ENCODE data around the gene MYO15A.

The MYO15A gene

DNA sequence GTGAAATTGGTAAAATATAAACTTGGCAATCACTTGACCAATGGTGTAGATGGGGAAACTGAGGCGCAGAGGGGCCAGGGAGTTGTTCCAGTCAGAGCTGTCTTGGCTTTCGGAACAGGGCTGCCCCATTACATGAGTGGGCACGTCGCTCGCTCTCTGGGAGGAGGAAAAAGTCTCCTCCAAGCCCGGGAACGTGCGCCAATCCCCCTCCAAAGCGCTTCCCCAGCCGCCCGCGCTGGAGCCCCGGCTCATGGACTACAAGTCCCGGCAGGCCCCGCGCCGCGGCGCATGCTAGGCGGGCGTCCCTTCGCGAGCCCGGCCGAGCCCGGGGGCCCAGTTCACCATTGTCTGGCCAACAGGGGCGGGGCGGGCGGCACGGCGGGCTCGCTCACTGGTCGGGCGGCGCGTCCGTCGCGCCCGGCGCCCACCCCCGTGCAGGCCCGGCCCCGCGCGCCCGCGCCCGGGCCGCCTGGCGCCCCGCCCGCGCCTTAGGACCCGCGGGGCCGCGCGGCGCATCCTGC, 116.6 kb downstream of the MYO15A start, which contains the start of gene LLGL1 (continued):
- TF ChIP-seq ZNF555 (tag by site-specific recombination; conservative IDR thresholded peaks at IDR 0.05) (no peak), ZNF311 (tag by site-specific recombination; IDR thresholded peaks at IDR 0.05; ENCODE audit: borderline replicate concordance) (no peak)

DNA sequence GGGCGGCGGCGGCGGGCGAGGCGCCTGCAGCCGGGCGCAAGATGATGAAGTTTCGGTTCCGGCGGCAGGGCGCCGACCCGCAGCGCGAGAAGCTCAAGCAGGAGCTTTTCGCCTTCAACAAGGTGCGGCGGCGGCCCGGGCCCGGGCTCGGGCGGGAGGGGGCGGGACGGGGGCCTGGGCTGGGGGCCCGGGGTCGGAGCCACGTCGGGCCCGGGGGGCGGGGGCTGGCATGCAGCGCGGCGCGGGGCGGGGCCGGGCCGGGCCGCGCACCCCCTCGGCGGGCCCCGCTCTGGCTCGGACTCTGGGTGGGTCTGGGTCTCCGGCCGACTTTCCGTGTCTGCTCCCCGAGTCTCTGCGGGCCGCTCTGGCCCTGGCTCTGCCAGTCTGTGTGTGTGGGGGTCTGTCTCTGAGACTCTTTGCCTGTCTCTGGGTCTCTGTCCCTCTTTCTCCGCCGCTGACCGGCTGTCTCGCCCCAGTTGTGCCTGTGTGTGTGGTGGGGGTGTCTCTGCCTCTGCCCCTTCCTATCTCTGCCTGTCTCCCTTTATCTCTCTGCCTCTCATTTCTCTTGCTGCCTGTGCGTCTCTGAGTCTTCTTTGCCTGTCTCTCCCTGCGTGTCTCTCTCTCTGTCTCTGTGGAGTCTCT, 117.2 kb downstream of the MYO15A start:
- Histone ChIP-seq H3K27ac (ENCODE audit: extremely low read depth, low read depth, low read length) (peak overlapping the region; percentile 68; the same call in 1 of the 2 replicates), H3K9me3 (ENCODE audit: control insufficient read depth, insufficient read depth, low read depth, low read length) (no peaks in the 10 kb centered on the region), H3K4me1 (ENCODE audit: control insufficient read depth, insufficient read depth, low read length) (peaks cover 4% of the 10 kb centered on the region; the same call in 1 of the 2 replicates), H3K4me3 (ENCODE audit: low read depth, low read length) (peak overlapping the region; percentile 48), H3K36me3 (ENCODE audit: control insufficient read depth in 2 of 2, insufficient read depth in 1 of 2, low read length in 2 of 2) (peaks cover 0 to 7% of the 10 kb centered on the region in 2 experiments; a peak in 1 of 3 replicates)
- POLR2A ChIA-PET: no interaction called here
- CTCF ChIA-PET: interaction anchor here (0.6 kb wide), 1 partner anchor 87 kb away, joined by 3 read pairs; no protein-coding TSS in a partner anchor
- TF ChIP-seq, protein P1, sequence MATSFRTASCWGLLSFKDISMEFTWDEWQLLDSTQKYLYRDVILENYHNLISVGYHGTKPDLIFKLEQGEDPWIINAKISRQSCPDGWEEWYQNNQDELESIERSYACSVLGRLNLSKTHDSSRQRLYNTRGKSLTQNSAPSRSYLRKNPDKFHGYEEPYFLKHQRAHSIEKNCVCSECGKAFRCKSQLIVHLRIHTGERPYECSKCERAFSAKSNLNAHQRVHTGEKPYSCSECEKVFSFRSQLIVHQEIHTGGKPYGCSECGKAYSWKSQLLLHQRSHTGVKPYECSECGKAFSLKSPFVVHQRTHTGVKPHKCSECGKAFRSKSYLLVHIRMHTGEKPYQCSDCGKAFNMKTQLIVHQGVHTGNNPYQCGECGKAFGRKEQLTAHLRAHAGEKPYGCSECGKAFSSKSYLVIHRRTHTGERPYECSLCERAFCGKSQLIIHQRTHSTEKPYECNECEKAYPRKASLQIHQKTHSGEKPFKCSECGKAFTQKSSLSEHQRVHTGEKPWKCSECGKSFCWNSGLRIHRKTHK (tag by site-specific recombination; IDR thresholded peaks at IDR 0.05): no peak
- TF ChIP-seq ZNF350 (tag by site-specific recombination; IDR thresholded peaks at IDR 0.05) (no peak), ZNF335 (tag by site-specific recombination; conservative IDR thresholded peaks at IDR 0.05) (peak; percentile 89), ZNF2 (tag by site-specific recombination; IDR thresholded peaks at IDR 0.05) (peak; percentile 42; the same call in 1 of the 2 replicates), ZNF664 (tag by site-specific recombination; IDR thresholded peaks at IDR 0.05) (no peak), GLIS1 (tag by site-specific recombination; IDR thresholded peaks at IDR 0.05) (no peak), ZNF791 (tag by site-specific recombination; IDR thresholded peaks at IDR 0.05) (no peak), ZBTB7A (tag by site-specific recombination; IDR thresholded peaks at IDR 0.05; ENCODE audit: low read depth) (peak; percentile 65; the same call in 1 of the 2 replicates), GLIS2 (tag by site-specific recombination; IDR thresholded peaks at IDR 0.05) (peak; percentile 27; the same call in 1 of the 2 replicates), ZBTB8A (tag by site-specific recombination; IDR thresholded peaks at IDR 0.05) (peak; percentile 88), ZNF600 (tag by site-specific recombination; IDR thresholded peaks at IDR 0.05) (0 out of 2 replicates have a peak, but pooled peaks have one; percentile 10), ZBTB17 (tag by site-specific recombination; IDR thresholded peaks at IDR 0.05) (peak; percentile 55; the same call in 1 of the 2 replicates), ZFP69B (tag by site-specific recombination; IDR thresholded peaks at IDR 0.05) (peak; percentile 23; the same call in 1 of the 2 replicates), ZBTB48 (tag by site-specific recombination; IDR thresholded peaks at IDR 0.05) (peak; percentile 21; the same call in 1 of the 2 replicates), ZNF792 (tag by site-specific recombination; IDR thresholded peaks at IDR 0.05) (no peak), SP3 (tag by site-specific recombination; IDR thresholded peaks at IDR 0.05) (no peak), MYNN (tag by site-specific recombination; IDR thresholded peaks at IDR 0.05; ENCODE audit: borderline replicate concordance) (no peak)
- TF ChIP-seq, protein P2, sequence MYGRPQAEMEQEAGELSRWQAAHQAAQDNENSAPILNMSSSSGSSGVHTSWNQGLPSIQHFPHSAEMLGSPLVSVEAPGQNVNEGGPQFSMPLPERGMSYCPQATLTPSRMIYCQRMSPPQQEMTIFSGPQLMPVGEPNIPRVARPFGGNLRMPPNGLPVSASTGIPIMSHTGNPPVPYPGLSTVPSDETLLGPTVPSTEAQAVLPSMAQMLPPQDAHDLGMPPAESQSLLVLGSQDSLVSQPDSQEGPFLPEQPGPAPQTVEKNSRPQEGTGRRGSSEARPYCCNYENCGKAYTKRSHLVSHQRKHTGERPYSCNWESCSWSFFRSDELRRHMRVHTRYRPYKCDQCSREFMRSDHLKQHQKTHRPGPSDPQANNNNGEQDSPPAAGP (tag by site-specific recombination; IDR thresholded peaks at IDR 0.05): peak; percentile 65; the same call in 1 of the 2 replicates
- TF ChIP-seq, protein P3, sequence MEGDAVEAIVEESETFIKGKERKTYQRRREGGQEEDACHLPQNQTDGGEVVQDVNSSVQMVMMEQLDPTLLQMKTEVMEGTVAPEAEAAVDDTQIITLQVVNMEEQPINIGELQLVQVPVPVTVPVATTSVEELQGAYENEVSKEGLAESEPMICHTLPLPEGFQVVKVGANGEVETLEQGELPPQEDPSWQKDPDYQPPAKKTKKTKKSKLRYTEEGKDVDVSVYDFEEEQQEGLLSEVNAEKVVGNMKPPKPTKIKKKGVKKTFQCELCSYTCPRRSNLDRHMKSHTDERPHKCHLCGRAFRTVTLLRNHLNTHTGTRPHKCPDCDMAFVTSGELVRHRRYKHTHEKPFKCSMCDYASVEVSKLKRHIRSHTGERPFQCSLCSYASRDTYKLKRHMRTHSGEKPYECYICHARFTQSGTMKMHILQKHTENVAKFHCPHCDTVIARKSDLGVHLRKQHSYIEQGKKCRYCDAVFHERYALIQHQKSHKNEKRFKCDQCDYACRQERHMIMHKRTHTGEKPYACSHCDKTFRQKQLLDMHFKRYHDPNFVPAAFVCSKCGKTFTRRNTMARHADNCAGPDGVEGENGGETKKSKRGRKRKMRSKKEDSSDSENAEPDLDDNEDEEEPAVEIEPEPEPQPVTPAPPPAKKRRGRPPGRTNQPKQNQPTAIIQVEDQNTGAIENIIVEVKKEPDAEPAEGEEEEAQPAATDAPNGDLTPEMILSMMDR (tag by site-specific recombination; IDR thresholded peaks at IDR 0.05): no peak
- TF ChIP-seq, protein P4, sequence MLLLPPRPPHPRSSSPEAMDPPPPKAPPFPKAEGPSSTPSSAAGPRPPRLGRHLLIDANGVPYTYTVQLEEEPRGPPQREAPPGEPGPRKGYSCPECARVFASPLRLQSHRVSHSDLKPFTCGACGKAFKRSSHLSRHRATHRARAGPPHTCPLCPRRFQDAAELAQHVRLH (tag by site-specific recombination; IDR thresholded peaks at IDR 0.05): no peak
- TF ChIP-seq, protein P5, sequence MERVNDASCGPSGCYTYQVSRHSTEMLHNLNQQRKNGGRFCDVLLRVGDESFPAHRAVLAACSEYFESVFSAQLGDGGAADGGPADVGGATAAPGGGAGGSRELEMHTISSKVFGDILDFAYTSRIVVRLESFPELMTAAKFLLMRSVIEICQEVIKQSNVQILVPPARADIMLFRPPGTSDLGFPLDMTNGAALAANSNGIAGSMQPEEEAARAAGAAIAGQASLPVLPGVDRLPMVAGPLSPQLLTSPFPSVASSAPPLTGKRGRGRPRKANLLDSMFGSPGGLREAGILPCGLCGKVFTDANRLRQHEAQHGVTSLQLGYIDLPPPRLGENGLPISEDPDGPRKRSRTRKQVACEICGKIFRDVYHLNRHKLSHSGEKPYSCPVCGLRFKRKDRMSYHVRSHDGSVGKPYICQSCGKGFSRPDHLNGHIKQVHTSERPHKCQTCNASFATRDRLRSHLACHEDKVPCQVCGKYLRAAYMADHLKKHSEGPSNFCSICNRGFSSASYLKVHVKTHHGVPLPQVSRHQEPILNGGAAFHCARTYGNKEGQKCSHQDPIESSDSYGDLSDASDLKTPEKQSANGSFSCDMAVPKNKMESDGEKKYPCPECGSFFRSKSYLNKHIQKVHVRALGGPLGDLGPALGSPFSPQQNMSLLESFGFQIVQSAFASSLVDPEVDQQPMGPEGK (tag by site-specific recombination; IDR thresholded peaks at IDR 0.05): peak; percentile 80
- TF ChIP-seq, protein P6, sequence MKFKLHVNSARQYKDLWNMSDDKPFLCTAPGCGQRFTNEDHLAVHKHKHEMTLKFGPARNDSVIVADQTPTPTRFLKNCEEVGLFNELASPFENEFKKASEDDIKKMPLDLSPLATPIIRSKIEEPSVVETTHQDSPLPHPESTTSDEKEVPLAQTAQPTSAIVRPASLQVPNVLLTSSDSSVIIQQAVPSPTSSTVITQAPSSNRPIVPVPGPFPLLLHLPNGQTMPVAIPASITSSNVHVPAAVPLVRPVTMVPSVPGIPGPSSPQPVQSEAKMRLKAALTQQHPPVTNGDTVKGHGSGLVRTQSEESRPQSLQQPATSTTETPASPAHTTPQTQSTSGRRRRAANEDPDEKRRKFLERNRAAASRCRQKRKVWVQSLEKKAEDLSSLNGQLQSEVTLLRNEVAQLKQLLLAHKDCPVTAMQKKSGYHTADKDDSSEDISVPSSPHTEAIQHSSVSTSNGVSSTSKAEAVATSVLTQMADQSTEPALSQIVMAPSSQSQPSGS (tag by site-specific recombination; IDR thresholded peaks at IDR 0.05; ENCODE audit: low read depth): no peak
- TF ChIP-seq, protein P7, sequence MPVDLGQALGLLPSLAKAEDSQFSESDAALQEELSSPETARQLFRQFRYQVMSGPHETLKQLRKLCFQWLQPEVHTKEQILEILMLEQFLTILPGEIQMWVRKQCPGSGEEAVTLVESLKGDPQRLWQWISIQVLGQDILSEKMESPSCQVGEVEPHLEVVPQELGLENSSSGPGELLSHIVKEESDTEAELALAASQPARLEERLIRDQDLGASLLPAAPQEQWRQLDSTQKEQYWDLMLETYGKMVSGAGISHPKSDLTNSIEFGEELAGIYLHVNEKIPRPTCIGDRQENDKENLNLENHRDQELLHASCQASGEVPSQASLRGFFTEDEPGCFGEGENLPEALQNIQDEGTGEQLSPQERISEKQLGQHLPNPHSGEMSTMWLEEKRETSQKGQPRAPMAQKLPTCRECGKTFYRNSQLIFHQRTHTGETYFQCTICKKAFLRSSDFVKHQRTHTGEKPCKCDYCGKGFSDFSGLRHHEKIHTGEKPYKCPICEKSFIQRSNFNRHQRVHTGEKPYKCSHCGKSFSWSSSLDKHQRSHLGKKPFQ (tag by site-specific recombination; IDR thresholded peaks at IDR 0.05): no peak

Measured in HEK293 (cell line).